Gastroesophageal sphincter (tissue), 4 donors: Measurements from ENCODE around the gene SMG6. TPM values are rescaled to one million over a fixed set of nuclear protein-coding genes. Genes with fewer than 3 reads are reported as not detected.

Experiments
- ATAC-seq: fragments of 150-250 bp; one replicate; pipeline ENCODE4 v1.9.1; 2016; ENCODE audit warnings: mild to moderate bottlenecking, moderate library complexity
- H3K27ac ChIP-seq, 4 donors: fragments of 200-600 bp; sonication (generic) in 3 of 4; 1 replicate in 3 of 4; 2 replicates in 1 of 4; pipeline ENCODE4 v1.5.1; 2016 to 2019
- H3K27me3 ChIP-seq: fragments of 200-600 bp; sonication (generic); one replicate; pipeline ENCODE4 v1.5.1; 2019
- H3K36me3 ChIP-seq, 2 donors: fragments of 200-600 bp; sonication (generic); one replicate each; pipeline ENCODE4 v1.5.1; 2019; ENCODE audit warnings: control low read depth in 1 of 2
- H3K4me1 ChIP-seq, 3 donors: fragments of 200-600 bp; sonication (generic); 1 replicate in 2 of 3; 2 replicates in 1 of 3; pipeline ENCODE4 v1.5.1; 2016 to 2019; ENCODE audit warnings: control low read depth in 2 of 3
- H3K4me3 ChIP-seq, 2 donors: fragments of 200-600 bp; sonication (generic); one replicate each; pipeline ENCODE4 v1.5.1; 2019; ENCODE audit warnings: mild to moderate bottlenecking in 1 of 2, moderate library complexity in 1 of 2
- H3K9me3 ChIP-seq, 3 donors: fragments of 200-600 bp; sonication (generic); one replicate each; pipeline ENCODE4 v1.5.1; 2017 to 2019; ENCODE audit warnings: control low read depth in 2 of 3
- EP300 ChIP-seq: sonication (generic); formaldehyde crosslinking; IDR thresholded peaks from one replicate; pipeline ENCODE4 v1.6.1; 2017; ENCODE audit warnings: antibody characterized with exemption, mild to moderate bottlenecking
- POLR2A ChIP-seq, 2 donors: fragments of 450-650 bp; IDR thresholded peaks; one replicate each; pipeline ENCODE4 v1.6.1; 2017; ENCODE audit warnings: antibody characterized with exemption in 2 of 2, mild to moderate bottlenecking in 2 of 2, moderate library complexity in 1 of 2
- POLR2AphosphoS5 ChIP-seq: sonication (generic); formaldehyde crosslinking; IDR thresholded peaks from one replicate; pipeline ENCODE4 v1.6.1; 2017; ENCODE audit warnings: antibody characterized with exemption
- WGBS, 2 donors: methylation state at CpG; one replicate each; pipeline ENCODE4 v1.1.5; 2018; ENCODE audit warnings: low coverage in 1 of 2; 5-methylcytosine and 5-hydroxymethylcytosine counted together
- total RNA-seq, 4 donors: library from RNA; depleted of rRNA; stranded (reverse); fragments of >200 nt; gene quantifications; one replicate each; pipeline ENCODE4 v1.1.0, GENCODE V29; 2016
- TF ChIP-seq, protein P1 (sequence below), 4 experiments: fragments of 200-600 bp in 2 of 4; fragments of 450-650 bp in 2 of 4; sonication (generic) in 1 of 4; IDR thresholded peaks; one replicate each; pipeline ENCODE4 v1.5.1; 2017 to 2019; ENCODE audit warnings: antibody characterized with exemption in 4 of 4, mild to moderate bottlenecking in 2 of 4, moderate library complexity in 2 of 4

SMG6 gene
- total RNA-seq, 4 donors from 2014 or later: 27.2 to 75.5 (median 43.9) TPM

DNA sequence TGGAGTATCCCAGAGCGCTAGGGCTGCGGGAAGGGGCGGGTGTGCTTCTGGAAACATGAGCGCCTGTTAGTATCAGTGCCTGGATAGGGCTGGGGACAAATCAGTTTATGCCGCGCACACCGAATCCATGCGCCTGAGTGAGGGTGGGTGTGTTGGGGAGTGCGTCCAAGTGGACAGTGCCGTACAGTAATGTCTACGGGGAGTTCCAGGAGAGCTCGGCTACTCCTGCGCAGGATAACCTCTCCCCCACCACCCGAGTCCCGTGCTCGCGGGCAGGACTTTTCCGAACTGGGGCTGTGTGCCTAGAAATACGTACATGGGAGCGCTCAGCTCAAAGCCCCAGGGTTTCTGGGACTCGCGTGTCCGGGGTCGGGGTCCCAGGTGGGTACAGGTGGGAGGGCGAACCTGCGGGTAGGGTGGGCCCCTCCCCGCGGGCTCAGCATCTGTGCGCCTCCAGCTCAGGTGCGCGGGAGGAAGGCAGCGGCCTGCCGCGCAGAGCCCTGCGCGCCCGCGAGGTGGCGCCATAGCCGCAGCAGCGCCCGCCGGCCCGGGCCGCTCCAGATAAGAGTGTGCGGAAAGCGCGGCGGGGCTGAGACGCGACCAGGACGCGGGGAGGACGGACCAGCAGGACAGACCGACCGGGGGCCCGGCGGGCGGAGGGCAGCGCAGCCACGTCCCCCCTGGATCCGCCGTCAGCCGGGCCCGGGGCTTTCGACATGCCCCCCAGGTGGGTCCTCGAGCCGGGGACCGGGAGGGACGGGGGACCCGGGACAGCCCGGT lies 248.9 kb downstream of the SMG6 start, which contains the start of gene HIC1:
HIC1 (plus strand) TSS at position 592 of the 780 bp plus-strand sequence. CDS start 1,588 bp downstream, outside the sequence.
- no CpG with 5 or more reads among the region's 72 CpGs for WGBS, 2 donors
- peak within 1 kb of the TSS; percentile 42 to 77 for H3K4me3 ChIP-seq
- peak within 1 kb of the TSS; percentile 77 to 95 (median 89) for H3K27ac ChIP-seq
- H3K36me3 ChIP-seq: peaks cover 0 to 23% of the 10 kb centered on the region in 2 donors
- ATAC-seq: peak; percentile 54
- no peaks in the 10 kb centered on the region for H3K9me3 ChIP-seq
- H3K4me1 ChIP-seq: peaks cover 0 to 87% (median 18%) of the 10 kb centered on the region in 3 donors
- peak; percentile 86 for TF ChIP-seq POLR2AphosphoS5
- TF ChIP-seq POLR2A (IDR thresholded peaks at IDR 0.05): peak; percentile 91 to 94
- no peak for TF ChIP-seq EP300
- TF ChIP-seq, protein P1, sequence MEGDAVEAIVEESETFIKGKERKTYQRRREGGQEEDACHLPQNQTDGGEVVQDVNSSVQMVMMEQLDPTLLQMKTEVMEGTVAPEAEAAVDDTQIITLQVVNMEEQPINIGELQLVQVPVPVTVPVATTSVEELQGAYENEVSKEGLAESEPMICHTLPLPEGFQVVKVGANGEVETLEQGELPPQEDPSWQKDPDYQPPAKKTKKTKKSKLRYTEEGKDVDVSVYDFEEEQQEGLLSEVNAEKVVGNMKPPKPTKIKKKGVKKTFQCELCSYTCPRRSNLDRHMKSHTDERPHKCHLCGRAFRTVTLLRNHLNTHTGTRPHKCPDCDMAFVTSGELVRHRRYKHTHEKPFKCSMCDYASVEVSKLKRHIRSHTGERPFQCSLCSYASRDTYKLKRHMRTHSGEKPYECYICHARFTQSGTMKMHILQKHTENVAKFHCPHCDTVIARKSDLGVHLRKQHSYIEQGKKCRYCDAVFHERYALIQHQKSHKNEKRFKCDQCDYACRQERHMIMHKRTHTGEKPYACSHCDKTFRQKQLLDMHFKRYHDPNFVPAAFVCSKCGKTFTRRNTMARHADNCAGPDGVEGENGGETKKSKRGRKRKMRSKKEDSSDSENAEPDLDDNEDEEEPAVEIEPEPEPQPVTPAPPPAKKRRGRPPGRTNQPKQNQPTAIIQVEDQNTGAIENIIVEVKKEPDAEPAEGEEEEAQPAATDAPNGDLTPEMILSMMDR (IDR thresholded peaks at IDR 0.05): peak in 3 of 4 experiments; percentile 99
- peaks cover 74% of the 10 kb centered on the region for H3K27me3 ChIP-seq

DNA sequence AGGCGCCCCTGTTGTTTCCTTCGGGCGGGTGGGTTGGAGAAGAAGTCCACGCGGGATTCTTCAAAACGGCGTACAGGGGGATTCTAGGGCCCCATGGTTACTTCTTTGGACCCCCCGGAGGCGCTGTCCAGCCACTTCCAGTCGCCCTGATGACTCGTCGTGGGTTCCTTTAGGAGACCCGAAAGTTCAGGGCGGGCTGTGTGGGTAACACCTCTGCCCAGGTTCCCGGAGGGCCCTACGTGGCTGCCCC lies 249.4 kb downstream of the SMG6 start:
- TF ChIP-seq, protein P1 (IDR thresholded peaks at IDR 0.05): no peak
- TF ChIP-seq POLR2A (IDR thresholded peaks at IDR 0.05) (no peak), POLR2AphosphoS5 (no peak), EP300 (no peak)
- peak overlapping the region; percentile 27 to 77 for H3K4me3 ChIP-seq
- no peak for ATAC-seq
- peaks cover 0 to 18% of the 10 kb centered on the region in 2 donors for H3K36me3 ChIP-seq
- peaks cover 74% of the 10 kb centered on the region for H3K27me3 ChIP-seq
- no peaks in the 10 kb centered on the region for H3K9me3 ChIP-seq
- H3K4me1 ChIP-seq: peaks cover 0 to 87% (median 16%) of the 10 kb centered on the region in 3 donors
- peak overlapping the region; percentile 10 to 95 (median 89) for H3K27ac ChIP-seq
- WGBS, 2 donors: 0% methylated on average over 1 of the region's 16 CpGs; no CpG with 5 or more reads in 1 of the 2 donors

DNA sequence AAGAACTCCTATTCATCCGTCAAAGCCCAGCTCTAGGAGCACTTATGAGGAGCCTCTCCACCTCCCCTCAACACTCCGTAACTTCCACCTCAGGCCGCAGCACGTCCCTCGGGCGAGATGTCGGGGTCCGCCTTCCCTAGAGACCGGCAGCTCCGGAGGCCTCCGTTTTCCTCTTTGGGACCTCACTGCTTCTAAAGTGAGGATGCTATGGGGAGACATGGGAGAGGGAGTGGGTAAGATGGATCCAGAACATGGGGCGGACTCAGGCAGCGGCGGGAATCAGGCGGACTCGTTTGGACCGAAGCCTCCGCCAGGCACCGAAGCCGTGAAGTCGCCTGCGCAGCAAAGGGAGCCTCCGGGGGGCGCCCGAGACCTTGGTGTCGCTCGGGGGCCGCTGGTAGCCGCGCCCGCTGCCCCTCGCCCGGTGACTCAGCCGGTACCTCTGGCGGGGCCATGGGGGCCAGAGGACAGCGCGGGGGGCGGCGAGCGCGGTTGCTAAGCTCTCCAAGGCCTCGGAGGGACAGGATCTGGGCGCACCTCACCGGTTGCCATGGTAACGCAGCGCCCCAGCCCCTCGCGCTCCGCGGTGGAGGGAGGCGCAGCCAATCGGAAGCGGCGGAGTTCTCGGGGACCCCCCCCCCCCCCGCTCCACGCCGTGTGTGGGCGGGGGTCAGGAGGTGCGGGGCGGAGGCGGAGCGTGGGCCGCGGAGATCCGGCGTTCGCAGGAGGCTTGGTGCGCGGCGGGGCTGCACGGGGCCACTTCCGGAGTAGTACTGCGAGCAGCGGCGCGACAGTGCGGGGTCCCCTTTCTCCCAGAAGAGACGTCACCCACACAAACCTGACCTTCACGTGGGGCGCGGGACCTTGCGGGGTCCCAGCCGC lies 250.0 kb downstream of the SMG6 start:
- Histone ChIP-seq H3K4me3 (peak overlapping the region; percentile 27 to 77), H3K36me3 (peaks cover 0 to 18% of the 10 kb centered on the region in 2 donors), H3K9me3 (no peaks in the 10 kb centered on the region), H3K4me1 (peaks cover 0 to 87% (median 16%) of the 10 kb centered on the region in 3 donors), H3K27ac (peak overlapping the region; percentile 10 to 95 (median 89)), H3K27me3 (peaks cover 69% of the 10 kb centered on the region)
- no peak for TF ChIP-seq EP300
- no peak for TF ChIP-seq POLR2AphosphoS5
- TF ChIP-seq POLR2A (IDR thresholded peaks at IDR 0.05): no peak
- TF ChIP-seq, protein P1 (IDR thresholded peaks at IDR 0.05): peak in 3 of 4 experiments; percentile 64 to 83 (median 76)
- WGBS, 2 donors: 23 to 50% methylated on average over 1 to 3 of the region's 84 CpGs
- ATAC-seq: peak; percentile 22

DNA sequence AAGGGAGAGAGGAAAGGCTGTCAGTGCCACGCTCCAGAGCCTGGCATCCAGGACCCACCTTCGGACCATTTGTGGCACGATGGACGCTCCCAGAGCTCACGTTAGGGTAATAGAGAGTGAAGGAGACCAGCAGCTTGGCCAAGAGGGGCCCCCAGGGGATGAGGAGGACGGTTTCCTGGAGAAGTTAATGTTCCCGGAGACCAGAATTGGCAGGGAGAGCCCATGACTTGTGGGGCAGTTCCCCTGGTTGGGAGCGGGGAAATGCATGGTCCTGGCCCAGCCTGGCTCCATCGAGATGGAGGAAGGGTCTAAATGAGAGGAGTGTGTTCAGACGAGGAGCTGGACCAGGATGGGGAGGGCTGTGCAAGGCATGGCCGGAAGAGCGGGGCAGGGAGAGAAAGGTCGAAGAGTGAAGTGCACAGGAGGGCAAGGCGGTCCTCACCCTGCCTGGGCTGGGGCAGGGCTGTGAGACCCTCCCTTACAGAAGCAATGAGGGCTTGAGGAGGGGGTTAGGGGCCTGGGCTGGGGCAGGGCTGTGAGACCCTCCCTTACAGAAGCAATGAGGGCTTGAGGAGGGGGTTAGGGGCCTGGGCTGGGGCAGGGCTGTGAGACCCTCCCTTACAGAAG lies 251.5 kb downstream of the SMG6 start:
- H3K27ac ChIP-seq: peak overlapping the region in 2 of 4 donors; percentile 67 to 77

More for the DNA sequence above, 251.5 kb downstream of the SMG6 start:
- Histone ChIP-seq H3K36me3 (peaks cover 0 to 8% of the 10 kb centered on the region in 2 donors), H3K4me3 (no peak overlapping the region), H3K9me3 (no peaks in the 10 kb centered on the region), H3K4me1 (peaks cover 0 to 73% (median 16%) of the 10 kb centered on the region in 3 donors), H3K27me3 (peaks cover 54% of the 10 kb centered on the region)
- no peak for ATAC-seq
- TF ChIP-seq EP300 (no peak), POLR2AphosphoS5 (no peak), POLR2A (IDR thresholded peaks at IDR 0.05) (no peak)
- TF ChIP-seq, protein P1 (IDR thresholded peaks at IDR 0.05): no peak
- 55 to 65% methylated on average over 9 to 12 of the region's 14 CpGs for WGBS, 2 donors
